Neural crest cell (in vitro differentiated cells): Measurements from ENCODE around the gene C4orf50. TPM values are rescaled to one million over a fixed set of nuclear protein-coding genes. Genes with fewer than 3 reads are reported as not detected.
A peak's percentile ranks its signal among the peaks of the same experiment; 100 is the strongest.

ENCODE experiments used
- DNase-seq: peaks from one replicate; pipeline ENCODE4 v3.0.0; 2021; ENCODE audit warnings: low read depth, mixed read lengths, low spot score
- H3K27ac Mint-ChIP-seq: one replicate; pipeline ENCODE4 v1.8.0; 2021; ENCODE audit warnings: mild to moderate bottlenecking, mixed read lengths; ENCODE audit not compliant: unreplicated experiment
- H3K27me3 Mint-ChIP-seq: 2 replicates; pipeline ENCODE4 v1.8.0; 2021; ENCODE audit warnings: low read depth, mild to moderate bottlenecking, mixed read lengths
- H3K36me3 Mint-ChIP-seq: 2 replicates; pipeline ENCODE4 v1.8.0; 2021; ENCODE audit warnings: low read depth, mild to moderate bottlenecking, mixed read lengths
- H3K4me1 Mint-ChIP-seq: 2 replicates; pipeline ENCODE4 v1.8.0; 2021; ENCODE audit warnings: mixed read lengths
- H3K4me3 Mint-ChIP-seq: one replicate; pipeline ENCODE4 v1.8.0; 2021; ENCODE audit warnings: mild to moderate bottlenecking, mixed read lengths
- H3K9me3 Mint-ChIP-seq: 2 replicates; pipeline ENCODE4 v1.8.0; 2021; ENCODE audit warnings: mixed read lengths
- total RNA-seq: library from RNA; stranded (reverse); gene quantifications from 2 replicates; pipeline ENCODE4 v1.2.1, GENCODE V29; 2021
- TF ChIP-seq, protein P1 (sequence below): fragments of 200-600 bp; sonication (generic); conservative IDR thresholded peaks from 2 replicates; pipeline ENCODE4 v1.5.0; 2021; ENCODE audit warnings: antibody characterized with exemption, mild to moderate bottlenecking

C4orf50 gene
- total RNA-seq, 1 donor from 2014 or later = 0.02 TPM

DNA sequence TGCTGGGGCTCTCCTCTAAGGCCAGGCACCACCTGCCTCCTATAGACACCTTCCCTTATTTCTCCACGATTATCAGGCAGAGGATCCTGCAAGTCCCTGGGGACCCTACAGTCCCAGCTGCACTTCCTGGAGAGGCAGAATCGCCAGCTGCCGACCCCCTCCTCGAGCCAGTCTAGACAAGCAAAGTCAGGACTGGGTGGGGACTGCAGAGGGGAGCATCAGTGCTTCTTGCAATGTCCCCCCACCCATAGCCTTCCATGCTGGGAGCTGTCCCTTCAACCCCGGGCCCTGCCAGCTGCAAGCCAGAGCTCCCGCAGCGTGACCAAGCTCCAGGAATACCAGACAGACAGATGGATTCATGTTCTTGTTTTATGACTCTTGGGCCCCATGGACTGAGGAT is 124.0 kb downstream of the C4orf50 start:
- H3K4me1 Mint-ChIP-seq = peaks cover 32% of the 10 kb centered on the region
- TF ChIP-seq, protein P1, sequence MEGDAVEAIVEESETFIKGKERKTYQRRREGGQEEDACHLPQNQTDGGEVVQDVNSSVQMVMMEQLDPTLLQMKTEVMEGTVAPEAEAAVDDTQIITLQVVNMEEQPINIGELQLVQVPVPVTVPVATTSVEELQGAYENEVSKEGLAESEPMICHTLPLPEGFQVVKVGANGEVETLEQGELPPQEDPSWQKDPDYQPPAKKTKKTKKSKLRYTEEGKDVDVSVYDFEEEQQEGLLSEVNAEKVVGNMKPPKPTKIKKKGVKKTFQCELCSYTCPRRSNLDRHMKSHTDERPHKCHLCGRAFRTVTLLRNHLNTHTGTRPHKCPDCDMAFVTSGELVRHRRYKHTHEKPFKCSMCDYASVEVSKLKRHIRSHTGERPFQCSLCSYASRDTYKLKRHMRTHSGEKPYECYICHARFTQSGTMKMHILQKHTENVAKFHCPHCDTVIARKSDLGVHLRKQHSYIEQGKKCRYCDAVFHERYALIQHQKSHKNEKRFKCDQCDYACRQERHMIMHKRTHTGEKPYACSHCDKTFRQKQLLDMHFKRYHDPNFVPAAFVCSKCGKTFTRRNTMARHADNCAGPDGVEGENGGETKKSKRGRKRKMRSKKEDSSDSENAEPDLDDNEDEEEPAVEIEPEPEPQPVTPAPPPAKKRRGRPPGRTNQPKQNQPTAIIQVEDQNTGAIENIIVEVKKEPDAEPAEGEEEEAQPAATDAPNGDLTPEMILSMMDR = no peak
- no peak overlapping the region for H3K27ac Mint-ChIP-seq
- H3K9me3 Mint-ChIP-seq = no peaks in the 10 kb centered on the region
- H3K27me3 Mint-ChIP-seq = peaks cover 84% of the 10 kb centered on the region
- no peak for DNase-seq
- no peaks in the 10 kb centered on the region for H3K36me3 Mint-ChIP-seq
- peak overlapping the region; percentile 62 for H3K4me3 Mint-ChIP-seq

DNA sequence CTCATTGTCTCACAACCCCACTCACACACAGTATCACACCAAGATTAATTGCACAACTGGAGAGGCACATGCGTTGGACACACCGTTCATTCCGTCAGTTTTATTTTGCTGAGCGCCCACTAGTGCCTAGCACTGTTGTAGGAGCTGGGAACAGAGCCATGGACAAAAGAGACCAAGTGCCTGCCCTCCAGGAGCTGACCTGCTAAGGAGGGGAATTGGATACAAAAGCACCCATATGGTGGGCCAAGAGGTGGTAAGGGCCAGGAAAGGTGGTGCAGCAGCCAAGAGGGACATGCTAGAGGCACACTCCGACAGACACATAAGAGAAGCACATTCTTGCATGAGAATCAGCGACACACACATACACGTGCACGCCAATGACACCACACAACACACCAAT is 124.6 kb downstream of the C4orf50 start:
- TF ChIP-seq, protein P1 = no peak
- Mint-ChIP-seq H3K4me1 (peaks cover 39% of the 10 kb centered on the region), H3K36me3 (no peaks in the 10 kb centered on the region), H3K9me3 (no peaks in the 10 kb centered on the region), H3K27me3 (peaks cover 81% of the 10 kb centered on the region), H3K4me3 (peak overlapping the region; percentile 81), H3K27ac (no peak overlapping the region)
- no peak for DNase-seq

DNA sequence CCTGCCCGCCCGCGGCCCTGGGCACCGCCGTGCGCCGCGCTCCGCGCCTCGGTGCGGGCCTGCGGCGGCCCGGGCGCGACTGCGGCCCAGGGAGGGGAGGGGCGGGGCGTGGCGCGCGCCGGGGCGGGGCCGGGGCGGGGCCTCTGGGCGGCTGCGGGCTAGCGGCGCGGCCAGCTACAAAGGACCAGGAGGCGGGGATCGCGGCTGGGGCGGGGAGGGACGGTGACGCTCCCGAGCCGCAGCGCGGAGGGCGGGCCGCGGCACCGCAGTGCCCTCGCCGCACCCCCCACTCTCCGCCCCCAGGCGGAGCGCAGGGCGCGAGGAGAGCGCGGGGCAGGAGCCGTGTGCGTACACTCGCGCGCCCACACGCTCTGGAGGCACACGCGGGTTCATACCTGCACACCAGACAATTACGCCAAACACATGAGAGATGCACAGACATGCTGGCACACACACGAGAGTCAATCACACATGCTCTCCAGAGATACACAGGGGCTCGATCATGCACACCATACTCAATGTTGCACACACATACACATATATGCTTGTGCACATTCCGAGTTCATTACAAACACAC is 125.1 kb downstream of the C4orf50 start, which contains the start of gene CRMP1:
Gene CRMP1 (minus strand): TSS at position 83 of the 577 bp plus-strand sequence. CDS start 117 bp downstream, outside the sequence.
- Mint-ChIP-seq H3K9me3 (no peaks in the 10 kb centered on the region), H3K27me3 (peaks cover 76% of the 10 kb centered on the region), H3K36me3 (no peaks in the 10 kb centered on the region), H3K4me3 (peak within 1 kb of the TSS; percentile 92), H3K4me1 (peaks cover 39% of the 10 kb centered on the region), H3K27ac (no peak within 1 kb of the TSS)
- TF ChIP-seq, protein P1 = no peak
- DNase-seq = peak; percentile 55

- Mint-ChIP-seq H3K9me3 (no peaks in the 10 kb centered on the region), H3K27me3 (peaks cover 70% of the 10 kb centered on the region), H3K36me3 (no peaks in the 10 kb centered on the region), H3K4me1 (peaks cover 39% of the 10 kb centered on the region), H3K27ac (no peak overlapping the region), H3K4me3 (peak overlapping the region; percentile 92)
- TF ChIP-seq, protein P1 = no peak
- DNase-seq = no peak
Measured at GRCh38 chr4:5892323-5893003, 125.8 kb downstream of the C4orf50 start.

DNA sequence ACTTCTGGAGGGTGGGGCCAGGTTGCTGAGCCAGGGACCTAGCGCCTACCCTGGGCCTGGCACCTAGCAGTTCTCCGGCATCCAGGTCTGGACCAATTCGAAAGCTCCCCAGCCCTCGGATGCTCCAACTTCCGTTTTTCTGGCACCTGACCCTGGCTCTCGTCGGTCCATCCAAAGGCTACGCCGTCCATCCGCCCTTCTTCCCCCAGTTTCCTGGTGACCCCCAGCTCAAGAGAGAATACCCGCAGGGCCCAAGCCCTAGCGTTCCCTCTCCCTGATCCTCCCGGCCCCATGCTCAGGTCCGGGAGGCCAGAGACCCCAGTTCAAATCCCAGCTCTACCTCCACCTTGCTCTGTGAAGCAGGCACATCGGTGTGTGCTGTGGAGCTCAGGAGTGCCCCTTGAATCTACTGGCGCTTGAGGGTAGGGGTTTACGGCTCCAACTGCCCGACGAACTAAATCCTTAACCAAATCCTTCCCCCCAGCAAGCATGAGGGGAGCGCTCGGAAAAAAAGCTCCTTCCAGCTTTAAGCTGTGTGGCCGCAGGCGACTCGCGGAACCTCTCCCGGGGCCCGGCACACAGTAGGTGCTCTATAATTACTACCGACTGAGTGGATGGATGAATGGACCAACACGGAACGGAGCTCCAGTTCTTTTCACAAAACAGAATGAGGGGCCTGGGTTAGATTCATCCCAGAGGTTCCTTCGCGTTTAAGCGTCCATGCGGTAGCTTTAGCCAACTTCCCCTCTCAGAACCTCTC is 126.5 kb downstream of the C4orf50 start:
- Mint-ChIP-seq H3K27ac (peak overlapping the region; percentile 75), H3K4me3 (peak overlapping the region; percentile 92), H3K36me3 (no peaks in the 10 kb centered on the region), H3K27me3 (peaks cover 64% of the 10 kb centered on the region), H3K9me3 (no peaks in the 10 kb centered on the region), H3K4me1 (peaks cover 44% of the 10 kb centered on the region)
- TF ChIP-seq, protein P1 = no peak
- no peak for DNase-seq
